ENCODE results near the gene NRCAM. TPM values are rescaled to one million over a fixed set of nuclear protein-coding genes. Genes with fewer than 3 reads are reported as not detected.
A peak's percentile ranks its signal among the peaks of the same experiment; 100 is the strongest.

Gene NRCAM
- total RNA-seq, 1 experiment from 2014 or later, result 2.4 TPM

- no peak for DNase-seq (ENCODE audit: low spot score)
These were observed 323.5 kb downstream of the NRCAM start for GRCh38 chr7:108132551-108133265.

GRCh38 chr7:108130261-108130660 lies 326.0 kb downstream of the NRCAM start, which contains the start of gene LAMB4:
Gene LAMB4 (minus strand): TSS chr7:108130361. CDS start chr7:108123164, 7,197 bp downstream.
- no peak for DNase-seq (ENCODE audit: low spot score)

- no peak for DNase-seq (ENCODE audit: low spot score)
These were observed 326.9 kb downstream of the NRCAM start for GRCh38 chr7:108129018-108129965.

- DNase-seq (ENCODE audit: low spot score), result no peak
These were observed 327.7 kb downstream of the NRCAM start for GRCh38 chr7:108128514-108128913.

- DNase-seq (ENCODE audit: low spot score), result no peak
These were observed 328.8 kb downstream of the NRCAM start for GRCh38 chr7:108127461-108127860.

- DNase-seq (ENCODE audit: low spot score), result no peak
These were observed 331.4 kb downstream of the NRCAM start for GRCh38 chr7:108124820-108125219.

- DNase-seq (ENCODE audit: low spot score), result no peak
These were observed 334.1 kb downstream of the NRCAM start for GRCh38 chr7:108122181-108122580.

DNA sequence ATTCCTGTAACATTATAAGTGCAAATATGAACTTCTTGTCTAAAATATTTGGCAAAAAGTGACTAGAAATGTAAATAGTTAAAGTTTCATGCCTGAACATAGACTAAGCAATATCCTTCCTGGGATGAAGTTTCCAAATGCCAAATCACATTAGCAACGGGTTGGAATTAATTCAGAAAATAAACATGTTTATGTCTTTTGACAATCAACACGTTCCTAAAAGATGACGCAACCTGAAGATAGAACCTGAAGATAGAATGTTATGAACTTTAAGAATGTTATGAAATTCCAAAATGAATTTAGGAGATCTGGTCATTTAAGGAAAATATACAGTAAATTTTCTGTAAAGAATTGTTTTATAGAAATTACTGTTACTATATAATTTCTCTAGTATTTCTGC lies 335.3 kb downstream of the NRCAM start:
- DNase-seq (ENCODE audit: low spot score), result no peak

DNA sequence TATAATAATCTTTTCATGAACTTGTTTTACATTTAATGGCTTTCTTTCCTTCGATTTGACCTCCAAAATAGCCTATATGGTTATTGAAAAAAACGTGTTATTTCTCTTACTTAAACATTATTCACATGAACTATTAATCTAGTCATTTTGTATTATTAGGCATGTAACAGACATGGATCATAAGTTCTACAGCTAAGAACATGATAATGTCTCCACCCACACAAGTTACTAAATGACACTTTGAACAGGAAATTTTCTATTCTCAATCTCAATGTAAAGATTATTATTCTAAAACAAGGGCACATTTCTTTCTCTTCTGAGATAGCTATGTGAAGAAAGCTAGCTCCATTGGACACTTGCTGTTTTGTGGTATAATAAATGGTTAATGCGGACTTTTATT lies 336.0 kb downstream of the NRCAM start:
- DNase-seq (ENCODE audit: low spot score), result no peak

DNA sequence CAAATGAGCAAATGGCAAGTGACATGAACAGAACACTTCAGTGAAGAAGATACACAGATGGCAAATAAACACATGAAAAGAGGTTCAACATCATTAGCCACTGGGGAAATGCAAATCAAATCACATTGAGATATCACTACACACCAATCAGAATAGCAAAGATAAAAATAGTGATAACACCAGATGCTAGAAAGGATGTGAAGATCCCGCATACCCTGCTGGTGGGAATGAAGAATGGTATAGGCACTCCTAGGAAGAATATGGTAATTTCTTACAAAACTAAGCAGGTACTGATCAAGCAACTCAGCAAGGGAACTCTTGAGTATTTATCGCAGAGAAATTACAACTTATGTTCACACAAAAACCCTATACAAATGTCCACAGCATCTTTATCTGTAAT lies 337.3 kb downstream of the NRCAM start:
- no peak for DNase-seq (ENCODE audit: low spot score)

GRCh38 chr7:108114117-108114841 lies 342.0 kb downstream of the NRCAM start:
- peak; percentile 24 for DNase-seq (ENCODE audit: low spot score)

DNA sequence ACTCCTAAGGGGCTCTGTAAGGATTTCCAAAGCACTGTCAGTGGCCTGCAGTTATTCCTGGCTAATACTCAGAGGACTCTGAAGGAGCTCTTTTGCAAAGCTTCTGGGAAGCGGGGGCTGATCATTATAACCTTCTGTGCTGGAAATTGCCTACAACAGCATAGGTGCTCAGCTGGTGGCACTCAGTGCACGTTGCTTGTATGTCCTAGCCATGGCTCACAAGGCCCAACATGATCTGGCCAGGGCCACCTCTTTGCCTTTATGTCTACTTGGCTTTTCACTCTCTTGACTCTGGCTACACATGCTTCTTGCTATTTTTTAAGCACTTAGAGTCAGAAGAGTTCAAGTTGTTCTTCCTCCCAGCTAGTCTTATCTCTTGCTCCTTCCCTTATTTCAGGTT lies 343.6 kb downstream of the NRCAM start:
- no peak for DNase-seq (ENCODE audit: low spot score)

- DNase-seq (ENCODE audit: low spot score), result peak; percentile 59
These were observed 346.9 kb downstream of the NRCAM start for GRCh38 chr7:108109221-108109908.

DNA sequence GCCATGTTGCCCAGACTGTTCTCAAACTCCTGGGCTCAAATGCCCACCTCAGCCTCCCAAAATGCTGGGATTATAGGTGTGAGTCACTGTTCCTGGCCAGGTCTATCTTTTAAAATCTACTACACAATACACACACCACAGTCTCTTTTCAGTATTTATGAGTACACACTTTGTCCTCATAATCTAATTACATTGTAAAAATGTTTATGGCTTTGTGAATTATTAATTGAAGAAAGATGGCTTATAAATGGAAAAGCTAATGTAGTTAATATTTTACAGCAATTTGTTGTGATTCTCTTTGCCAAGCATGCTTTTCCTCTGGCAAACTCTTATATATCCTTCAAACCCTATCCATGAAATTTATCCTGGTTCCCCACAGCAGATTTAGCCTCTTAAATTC lies 348.1 kb downstream of the NRCAM start:
- no peak for DNase-seq (ENCODE audit: low spot score)

DNA sequence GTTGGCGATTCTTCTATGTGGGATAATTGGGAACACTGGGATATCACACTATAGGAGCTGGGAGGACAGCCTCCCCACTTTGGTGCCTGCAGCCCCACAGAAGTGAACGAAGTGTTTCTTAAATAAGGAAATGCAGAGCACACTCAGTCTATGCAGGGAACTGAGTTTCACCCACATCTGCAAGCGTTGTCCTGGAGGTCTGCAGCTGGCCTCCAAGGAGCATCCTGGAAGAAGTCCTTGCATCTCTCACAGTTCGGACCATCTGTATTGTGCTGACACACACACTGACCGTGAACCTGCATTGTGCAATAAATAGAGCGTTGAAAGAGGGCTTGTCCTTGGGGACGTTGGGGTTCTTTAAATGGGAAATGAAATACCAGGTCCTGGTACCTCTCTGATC lies 351.9 kb downstream of the NRCAM start:
- peak; percentile 27 for DNase-seq (ENCODE audit: low spot score)

DNA sequence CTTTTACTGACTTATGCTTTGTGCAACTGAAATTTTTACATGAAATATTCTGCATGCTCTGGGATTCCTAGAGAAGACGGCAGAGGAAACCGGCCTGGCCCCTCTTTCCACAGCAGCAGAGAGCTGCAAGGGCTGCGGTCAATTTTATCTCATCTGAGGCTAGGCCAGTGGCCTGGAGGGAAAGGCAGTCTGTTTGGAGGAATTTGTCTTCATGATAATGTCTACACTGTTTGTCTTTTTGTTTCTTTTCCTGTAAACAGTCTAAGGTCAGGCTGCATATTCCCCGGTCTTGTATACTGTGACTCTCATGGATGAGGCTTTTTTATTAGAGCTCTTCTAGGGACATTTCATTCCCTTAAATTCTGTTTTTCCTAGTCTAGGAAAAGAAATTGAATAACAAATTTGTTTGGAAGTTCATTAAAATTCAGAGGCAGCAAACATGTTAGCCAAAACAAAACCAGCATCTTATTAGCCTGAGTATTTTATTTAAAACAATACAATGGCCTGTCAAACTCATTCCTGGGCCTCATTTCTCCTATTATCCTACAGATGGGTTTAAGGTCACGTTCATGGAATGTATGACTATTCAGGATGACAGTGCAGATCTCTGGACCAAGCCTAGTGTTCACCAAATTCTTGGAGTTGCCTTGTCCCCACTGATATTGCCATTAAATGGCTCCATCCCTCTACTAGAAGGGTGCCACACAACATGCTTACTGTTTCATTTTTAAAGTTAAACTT lies 352.5 kb downstream of the NRCAM start:
- DNase-seq (ENCODE audit: low spot score), result peak; percentile 84

DNA sequence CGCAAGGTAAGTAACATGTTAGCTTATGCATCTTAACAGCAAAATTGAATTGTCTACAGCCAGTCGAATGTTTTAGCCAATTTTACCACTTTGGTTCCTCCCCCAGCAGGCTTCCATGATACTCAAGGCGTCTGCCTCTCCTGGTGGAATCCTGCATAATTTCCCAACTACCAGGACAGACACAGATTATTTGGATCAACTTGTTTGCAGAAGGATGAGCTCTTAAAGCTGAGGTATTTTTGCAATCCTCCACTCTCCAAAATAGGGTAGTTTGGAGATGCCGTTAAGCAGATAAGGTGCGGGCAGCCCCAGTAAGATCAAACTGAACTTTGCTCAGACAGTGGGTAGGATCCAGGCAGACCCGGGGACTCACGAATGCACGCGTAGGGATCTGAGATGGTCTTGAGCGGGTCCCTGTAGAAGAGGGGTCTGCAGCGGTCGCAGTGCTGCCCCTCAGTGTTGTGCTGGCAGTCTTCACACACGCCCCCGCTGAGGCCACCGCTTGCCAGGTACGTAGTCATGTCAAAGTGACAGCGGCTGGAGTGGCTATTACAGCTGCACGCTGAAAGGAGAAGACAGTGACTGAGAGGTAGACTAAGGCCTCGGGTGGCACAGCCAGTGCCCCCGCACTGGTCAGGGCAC lies 353.4 kb downstream of the NRCAM start:
- DNase-seq (ENCODE audit: low spot score), result no peak

DNA sequence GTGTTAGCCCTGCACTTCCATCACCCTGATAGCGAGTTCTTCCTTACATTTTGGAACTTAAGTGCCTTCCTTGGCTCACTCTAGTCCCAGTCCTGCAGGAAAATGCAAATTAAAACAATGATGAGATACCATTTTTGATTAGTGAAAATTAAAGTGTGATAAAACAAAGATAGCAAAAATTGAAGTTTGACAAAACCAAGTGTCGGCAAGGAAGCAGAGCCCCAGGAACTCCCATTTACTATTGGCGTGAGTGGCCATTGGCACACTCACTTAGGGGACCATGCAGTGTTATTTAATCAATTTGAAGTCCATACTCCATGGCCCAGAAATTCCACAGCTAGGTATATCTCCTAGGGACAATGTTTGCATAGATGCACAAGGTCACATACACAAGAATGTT lies 354.5 kb downstream of the NRCAM start:
- DNase-seq (ENCODE audit: low spot score), result no peak

- DNase-seq (ENCODE audit: low spot score), result no peak
These were observed 356.5 kb downstream of the NRCAM start for GRCh38 chr7:108099713-108100112.

GRCh38 chr7:108097703-108098102 lies 358.5 kb downstream of the NRCAM start:
- DNase-seq (ENCODE audit: low spot score), result peak; percentile 70
